GM19397 (cell line): Measurements from ENCODE around the gene SHPK.

Experiments
- ATAC-seq: cut with Tn5 transposase; IDR thresholded peaks from one replicate; pipeline ENCODE4 v1.9.1; 2021; ENCODE audit warnings: mild to moderate bottlenecking, moderate library complexity; ENCODE audit not compliant: unreplicated experiment

Gene SHPK, protein sequence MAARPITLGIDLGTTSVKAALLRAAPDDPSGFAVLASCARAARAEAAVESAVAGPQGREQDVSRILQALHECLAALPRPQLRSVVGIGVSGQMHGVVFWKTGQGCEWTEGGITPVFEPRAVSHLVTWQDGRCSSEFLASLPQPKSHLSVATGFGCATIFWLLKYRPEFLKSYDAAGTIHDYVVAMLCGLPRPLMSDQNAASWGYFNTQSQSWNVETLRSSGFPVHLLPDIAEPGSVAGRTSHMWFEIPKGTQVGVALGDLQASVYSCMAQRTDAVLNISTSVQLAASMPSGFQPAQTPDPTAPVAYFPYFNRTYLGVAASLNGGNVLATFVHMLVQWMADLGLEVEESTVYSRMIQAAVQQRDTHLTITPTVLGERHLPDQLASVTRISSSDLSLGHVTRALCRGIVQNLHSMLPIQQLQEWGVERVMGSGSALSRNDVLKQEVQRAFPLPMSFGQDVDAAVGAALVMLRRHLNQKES

DNA sequence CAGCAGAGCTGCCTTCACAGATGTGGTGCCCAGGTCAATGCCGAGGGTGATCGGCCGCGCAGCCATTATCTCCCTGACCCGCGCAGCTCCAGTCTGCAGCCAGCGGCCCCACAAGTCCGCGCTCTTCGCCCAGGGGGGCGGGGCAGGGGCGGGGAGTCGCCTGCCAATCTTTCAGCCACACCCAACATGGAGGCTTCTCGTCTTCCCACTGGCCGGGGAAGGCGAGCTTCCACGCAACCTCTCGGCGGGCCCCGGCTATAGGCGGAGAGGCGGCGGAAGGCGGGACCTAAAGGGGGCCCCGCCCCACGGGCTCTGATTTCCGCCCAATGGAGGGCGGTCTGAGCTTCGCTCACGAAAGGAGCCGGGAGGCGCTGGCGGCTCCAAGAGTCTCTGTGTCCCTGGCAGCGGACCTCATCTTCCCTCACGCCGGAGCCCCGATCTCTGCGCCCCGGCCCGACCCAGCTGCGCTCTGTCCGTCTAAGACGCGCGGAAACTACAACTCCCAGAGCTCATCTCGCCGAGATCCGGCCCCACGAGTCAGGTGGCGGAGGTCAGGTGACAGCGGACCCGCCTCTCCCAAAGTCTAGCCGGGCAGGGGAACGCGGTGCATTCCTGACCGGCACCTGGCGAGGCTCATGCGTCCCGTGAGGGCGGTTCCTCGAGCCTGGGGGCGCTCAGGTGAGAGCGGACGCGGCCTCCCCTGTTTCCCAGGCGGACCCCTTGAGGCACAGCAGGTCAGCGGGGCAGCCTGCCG, at the start of gene SHPK, which contains the start of gene CTNS:
Gene SHPK, minus strand, starts transcription at position 97 of the 754 bp plus-strand sequence. Its CDS starts 31 bp downstream, at position 66.
Gene CTNS, plus strand, starts transcription at position 607 of the 754 bp plus-strand sequence. CDS start 3,447 bp downstream, outside the sequence.
- ATAC-seq: peak; percentile 93

DNA sequence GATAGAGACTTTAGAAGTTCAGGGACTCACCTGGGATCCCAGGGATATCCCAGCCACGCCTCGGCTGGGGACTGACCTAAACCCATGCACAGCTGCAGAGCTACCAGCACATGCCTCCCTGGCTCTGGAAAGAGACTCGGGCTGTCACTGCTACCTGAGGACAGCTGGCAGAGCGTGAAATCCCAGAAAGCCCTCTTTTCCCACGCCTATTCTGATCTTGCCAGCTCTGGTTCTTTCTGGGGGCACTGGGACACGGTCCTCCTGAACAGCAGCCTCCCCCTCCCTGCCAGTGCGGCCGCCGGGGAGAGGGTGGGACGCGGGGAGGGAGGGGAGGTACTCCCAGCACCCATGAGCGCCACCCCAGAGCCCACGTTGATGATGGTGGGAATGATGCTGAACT, 49.1 kb upstream of the SHPK start:
- ATAC-seq: no peak

DNA sequence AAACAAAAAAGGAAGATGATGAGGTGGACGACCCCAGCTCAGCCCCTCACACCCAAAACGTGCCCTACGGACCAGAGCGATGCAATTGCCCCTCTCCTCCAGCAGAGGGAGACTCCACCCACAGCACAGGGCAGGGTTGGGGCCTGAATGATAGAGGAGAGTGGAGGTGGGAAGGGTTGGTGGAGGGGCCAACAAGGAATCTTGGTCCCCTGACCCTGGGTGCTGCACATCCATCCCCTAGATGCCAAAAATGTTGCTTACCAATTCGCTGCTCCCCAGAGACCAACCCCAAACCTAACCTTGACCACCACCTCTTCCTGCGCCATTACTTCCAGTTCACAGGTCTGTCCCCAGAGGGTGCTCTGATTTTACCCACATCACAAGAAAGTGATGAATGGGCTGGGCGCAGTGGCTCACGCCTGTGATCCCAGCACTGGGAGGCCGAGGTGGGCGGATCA, 47.0 kb upstream of the SHPK start:
- ATAC-seq: peak; percentile 55

DNA sequence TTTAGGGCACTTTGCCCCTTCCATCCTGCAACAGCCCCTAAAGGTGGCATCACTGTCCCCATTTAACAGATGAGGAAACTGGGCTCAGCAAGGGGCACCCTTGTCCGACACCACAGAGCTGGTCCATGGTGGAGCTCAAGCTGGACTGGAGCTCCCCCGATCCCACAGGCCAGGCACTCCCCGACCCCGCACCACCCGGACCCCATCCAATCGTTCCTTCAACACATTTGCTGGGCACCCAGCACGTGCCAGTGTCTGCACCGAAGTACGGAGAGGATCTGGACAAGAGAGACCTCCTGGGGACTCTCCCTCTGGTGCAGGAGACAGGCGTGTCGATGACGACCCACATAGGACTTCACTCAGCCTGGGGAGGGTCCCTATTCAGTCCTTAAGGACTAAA, 46.0 kb upstream of the SHPK start:
- no peak for ATAC-seq

DNA sequence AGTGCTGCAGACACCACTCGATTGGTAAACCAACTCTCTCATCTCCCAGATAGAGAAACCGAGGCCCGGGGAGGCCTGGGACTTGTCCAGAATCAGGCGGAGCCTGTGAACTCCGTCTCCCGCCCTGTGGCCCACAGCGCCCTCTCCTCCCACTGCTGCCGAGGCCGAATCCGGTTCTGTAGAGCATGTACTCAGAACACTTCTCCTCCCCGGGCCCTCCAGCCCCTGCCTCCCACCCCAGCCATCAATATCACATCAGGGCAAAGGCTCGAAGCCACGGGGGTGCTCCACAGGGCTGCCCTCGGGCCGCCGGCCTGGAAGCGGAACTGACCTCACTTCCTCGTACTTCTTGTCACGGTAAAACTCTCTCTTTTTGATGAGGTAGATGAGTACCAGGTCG, 45.5 kb upstream of the SHPK start:
- no peak for ATAC-seq

DNA sequence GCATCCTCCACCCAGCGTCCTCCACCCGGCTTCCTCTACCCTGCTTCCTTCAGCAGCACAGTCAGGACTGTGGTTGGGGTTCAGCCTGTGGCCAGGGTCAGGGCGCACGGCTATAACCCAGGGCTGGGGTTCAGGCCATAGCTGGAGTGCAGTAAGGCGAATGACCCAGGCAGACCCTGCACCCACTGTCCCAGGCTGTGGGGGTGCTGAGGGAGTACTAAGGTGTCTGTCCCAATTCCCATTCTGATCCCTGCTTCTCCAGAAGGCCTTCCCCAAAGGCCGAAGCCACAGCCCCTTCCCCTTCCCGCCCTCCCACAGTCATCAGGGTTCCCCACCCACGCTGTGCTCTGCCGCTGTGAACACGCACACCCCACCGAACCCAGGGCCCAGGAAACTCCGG, 45.0 kb upstream of the SHPK start:
- ATAC-seq: no peak

DNA sequence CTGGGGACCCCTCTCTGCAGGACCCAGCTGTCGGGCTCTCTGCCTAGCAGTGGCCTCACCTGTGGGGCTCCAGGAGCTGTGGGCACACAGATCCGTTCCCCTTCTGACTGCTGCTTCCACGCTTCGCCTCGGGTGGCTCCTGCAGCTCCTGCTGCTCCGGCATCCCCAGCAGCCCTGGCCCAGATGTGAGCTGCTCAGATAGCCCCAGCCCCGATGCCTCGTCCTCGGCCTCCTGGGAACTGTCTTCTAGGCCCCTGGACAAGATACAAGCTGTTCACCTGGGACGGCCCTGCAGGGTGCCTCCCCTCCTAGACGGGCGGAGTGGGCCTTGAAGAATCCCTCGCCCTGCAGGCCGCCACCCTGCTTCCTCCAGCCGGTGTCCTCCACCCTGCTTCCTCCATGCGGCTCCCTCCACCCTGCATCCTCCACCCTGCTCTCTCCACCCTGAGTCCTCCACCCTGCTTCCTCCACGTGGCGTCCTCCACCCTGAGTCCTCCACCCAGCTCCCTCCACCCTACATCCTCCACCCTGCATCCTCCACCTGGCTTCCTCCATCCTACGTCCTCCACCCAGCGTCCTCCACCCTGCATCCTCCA, 43.6 kb upstream of the SHPK start:
- ATAC-seq: no peak

DNA sequence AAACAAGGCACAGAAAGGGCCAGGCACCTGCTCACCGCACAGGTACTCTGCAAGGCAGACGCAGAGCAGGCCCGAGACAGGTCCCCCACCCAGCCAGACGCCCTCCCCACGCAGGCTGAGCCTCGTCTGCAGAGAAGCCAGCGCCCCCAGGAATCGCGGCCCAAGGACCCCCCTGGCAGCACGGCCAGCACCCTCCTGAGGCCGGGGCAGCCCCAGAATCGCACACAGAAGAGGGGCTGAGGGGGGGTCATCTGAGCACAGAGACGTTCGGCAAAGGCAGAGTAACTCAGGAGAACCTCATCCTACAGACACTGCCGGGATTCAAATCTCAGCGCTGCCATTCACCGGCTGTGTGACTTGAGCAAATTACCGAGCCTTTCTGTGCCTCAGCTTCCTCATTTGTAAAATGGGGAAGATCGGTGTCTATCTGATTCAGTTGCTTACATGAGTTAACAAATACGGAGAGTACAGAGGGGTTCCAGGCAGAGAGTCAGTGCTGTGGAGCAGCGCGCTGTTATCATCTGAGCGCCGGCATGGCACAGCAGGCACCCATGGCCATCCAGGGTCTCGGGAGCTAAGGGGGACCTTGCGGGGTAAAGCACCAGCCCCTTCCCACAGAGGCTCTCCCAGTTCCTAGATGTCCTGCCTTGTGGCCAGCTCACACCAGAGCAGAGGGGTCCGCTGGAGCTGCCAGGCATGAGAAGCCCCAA, 42.9 kb upstream of the SHPK start:
- no peak for ATAC-seq

DNA sequence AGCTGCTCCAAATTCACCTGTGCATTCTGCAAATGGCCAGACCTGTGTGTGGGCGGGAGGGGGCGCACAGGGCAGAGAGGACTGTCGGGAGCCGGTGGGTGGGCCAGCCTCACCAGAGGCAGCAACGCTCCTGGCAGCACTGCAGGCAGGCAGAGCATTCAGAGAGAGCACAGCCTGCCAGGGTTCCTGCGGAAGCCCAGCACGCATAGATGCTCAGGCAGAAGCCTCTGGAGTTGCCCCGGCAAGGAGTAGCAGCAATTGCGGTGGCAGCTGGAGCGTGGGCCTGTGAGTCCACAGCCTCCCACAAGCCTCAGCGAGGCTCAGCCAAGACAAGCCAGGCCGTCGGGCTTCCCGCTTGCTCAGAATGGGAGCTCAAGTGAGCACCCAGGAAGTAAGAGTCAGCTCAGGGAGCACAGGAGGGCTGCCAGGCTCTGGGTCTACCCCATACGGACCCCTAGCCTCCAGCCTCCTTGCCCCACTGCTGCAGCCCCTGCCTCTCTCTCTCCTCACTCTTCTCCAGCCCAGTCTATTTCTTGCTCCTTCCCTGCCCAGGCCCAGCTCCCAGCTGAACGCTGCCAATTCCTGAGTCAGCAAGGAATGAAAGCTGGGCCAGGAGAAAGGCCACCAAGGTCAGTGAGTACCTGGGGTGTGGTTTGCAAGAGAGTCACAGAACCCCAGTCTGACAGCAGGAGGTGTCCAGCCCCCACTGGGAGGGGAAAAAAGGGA, 42.2 kb upstream of the SHPK start:
- ATAC-seq: no peak

DNA sequence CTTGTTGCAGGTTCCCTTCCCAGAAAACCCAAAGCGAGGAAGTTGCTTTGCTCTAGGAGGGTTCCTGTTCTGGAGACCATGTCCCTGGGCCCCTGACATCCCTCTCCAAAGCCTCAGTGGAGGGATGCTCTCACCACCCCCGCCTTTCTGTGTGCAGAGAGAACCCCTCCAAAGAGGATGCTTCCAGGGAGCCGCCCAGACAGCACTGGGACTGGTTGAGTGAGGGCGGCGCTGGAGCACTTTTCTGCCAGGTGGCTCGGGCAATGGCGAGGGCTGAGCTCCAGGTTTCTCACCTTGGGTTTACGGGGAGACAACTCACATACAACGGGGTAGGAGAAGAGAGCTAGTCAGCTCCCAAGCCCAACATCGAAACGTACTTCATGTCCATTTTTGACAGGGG, 39.8 kb upstream of the SHPK start:
- no peak for ATAC-seq

DNA sequence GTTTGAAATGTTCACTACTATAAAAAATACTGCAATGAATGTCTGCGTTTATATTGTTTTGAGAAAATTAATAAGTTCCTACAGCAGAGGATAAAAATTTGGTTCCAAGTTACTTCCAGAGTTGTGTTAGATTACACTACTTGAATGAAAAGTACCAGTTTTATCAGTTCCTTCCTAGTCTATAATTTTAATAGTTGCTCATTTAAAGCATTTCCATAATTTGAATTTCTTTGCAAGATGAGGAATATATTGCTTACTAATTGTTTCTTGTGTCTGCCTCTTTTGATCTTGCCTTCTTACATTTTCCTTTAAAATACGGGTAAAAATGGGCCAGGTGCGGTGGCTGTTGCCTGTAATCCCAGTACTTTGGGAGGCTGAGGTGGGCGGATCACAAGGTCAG, 36.5 kb upstream of the SHPK start:
- no peak for ATAC-seq

DNA sequence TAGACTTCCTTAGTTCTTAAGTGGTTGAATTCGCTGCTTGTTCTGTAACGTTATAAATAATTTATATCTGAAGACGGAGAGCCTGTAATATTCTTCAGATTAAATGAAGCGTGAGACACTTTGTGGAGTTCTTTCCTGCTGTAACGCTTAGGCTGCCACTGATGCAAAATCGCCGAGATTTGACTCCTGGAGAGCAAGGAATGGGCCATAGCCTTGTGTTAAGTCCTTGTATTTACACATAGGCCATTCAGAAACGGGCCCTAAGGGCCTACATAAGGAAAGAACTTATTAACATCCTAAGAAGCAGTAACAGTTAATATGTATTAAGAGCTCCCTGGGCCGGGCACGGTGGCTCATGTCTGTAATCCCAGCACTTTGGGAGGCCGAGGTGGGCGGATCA, 33.5 kb upstream of the SHPK start:
- ATAC-seq: no peak

DNA sequence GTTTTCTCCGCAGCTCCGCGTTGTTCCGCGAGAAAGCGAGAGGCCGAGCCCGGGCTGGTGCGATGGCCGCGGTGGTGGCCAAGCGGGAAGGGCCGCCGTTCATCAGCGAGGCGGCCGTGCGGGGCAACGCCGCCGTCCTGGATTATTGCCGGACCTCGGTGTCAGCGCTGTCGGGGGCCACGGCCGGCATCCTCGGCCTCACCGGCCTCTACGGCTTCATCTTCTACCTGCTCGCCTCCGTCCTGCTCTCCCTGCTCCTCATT, 33.0 kb upstream of the SHPK start:
- peak; percentile 9 for ATAC-seq

DNA sequence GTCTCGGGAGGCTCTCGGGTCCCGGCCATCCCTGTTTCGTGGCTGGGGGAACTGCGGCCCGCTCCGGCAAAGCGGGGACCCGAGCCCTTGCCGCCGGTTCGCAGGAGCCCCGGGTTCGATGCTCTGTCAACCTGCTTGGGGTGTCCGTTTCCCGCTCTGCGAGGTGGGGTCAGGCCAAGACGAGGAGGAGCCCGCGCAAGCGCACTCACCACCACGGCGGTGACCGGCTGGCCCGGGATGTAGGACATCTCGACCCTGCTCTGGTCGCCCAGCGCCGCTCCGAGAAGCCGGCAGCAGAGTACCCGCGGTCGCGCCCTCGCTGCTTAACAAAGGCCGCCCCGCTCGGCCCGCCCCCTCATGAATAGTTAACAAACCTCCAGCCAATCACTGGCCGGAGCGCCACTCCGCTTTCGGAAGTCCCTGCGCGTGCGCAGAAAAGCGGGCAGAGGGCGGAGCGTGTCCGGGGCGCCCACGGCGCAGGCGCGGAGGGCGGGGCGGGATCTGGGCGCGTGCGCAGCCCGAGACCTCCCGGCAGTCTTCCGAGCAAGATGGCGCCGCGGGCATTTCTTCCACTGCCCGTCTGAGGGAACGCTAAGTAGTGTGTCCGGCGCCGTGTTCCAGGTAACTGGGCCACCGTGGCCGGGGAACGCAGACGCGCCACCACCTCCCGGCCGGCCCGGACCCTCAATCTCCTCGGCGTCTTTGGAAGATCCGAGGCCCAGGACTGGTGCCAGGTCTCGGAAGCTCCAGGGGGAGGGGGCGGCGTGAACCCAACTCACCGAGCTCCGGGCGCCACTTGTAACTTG, 32.4 kb upstream of the SHPK start, which contains the start of the genes EMC6 and TAX1BP3:
Gene EMC6, plus strand, starts transcription at position 534 of the 806 bp plus-strand sequence. CDS start 335 bp downstream, outside the sequence.
Gene TAX1BP3, minus strand, starts transcription at position 300 of the 806 bp plus-strand sequence. Its CDS starts 52 bp downstream, at position 248.
- peak; percentile 88 for ATAC-seq

DNA sequence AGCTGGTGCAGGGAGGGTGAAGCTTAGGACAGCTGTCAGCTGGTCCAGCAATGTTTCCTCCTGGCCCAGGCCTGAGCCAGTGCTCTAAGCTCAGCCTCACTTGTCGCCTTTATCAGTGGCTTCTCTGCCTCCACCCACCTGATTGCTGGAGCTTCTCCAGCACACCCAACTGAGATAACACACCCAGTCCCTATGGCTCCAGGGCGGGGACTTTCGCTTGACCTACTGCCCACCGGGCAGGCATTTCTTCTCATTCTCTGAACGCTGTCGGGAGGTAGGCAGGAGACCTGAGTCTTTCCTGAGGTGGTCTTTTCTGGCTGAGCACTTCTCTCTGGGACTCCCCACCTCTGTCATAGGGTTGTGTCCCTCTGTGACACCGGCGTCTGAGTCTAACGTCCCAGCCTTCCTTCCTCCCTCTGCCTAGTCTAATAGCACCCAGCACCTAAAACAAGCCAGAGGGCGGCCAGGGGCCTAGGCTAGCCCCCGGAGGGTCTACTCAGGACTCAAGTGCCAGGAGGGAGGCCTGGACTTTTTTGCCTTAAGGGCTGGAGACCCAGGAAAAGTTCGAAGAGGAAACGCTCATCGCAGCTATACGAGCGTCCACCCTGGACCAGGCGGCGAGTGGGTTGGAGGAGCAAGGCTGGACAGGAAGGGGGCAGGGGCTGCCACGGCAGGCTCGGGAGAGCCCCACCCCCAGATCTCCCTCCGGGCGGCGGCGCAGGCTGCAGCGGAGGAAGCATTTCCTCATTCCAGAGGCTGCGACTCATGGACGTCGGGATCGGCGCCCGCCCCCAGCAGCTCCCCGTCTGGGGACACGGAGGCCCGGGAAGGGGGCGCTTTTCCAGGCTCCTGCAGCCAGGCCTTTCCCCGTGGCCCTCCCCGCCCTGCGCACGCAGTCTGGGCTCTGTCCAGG, 31.6 kb upstream of the SHPK start:
- peak; percentile 7 for ATAC-seq

DNA sequence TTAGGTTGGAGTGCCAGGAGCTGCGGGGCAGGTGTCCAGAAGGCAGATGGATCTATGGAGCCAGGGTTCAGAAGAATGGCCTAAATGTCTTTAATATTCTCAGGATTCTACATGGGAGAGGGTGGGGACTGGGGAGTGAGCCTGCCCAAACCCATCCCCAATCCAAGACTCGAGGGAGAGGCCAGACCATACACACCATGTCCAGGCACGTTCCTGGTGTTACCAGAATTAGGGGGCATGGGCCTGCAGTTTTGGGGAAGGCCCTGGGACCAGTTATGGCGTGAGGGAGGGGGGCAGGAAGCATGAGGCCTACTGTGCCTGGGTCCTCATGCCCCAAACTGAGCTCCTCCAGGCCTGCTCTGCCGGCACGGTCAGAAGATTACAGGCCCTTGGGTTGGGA, 30.5 kb upstream of the SHPK start:
- no peak for ATAC-seq

DNA sequence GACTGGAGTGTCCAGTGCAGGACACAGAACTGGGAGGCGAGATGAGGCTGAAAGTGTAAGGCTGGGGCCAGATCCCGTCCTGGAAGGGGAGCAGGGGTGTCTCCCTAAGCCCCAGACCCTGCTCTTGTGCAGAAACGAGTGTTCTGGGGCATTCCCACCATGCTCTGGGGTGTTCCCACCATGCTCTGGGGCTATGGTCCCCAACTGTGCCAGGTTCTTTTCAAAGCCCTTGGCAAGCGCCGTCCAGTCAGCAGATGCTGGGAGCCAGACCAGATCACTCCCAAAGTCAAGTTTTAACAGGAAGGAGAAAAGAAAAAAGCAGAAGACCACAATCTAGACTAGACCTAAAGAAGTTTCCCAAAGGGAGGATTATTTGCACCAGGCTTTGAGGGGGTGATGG, 29.8 kb upstream of the SHPK start:
- no peak for ATAC-seq
